Erythroblast (primary cell): Measurements from ENCODE around the gene TOGARAM1.
A peak's percentile ranks its signal among the peaks of the same experiment; 100 is the strongest.

Source experiments
- DNase-seq, 2 experiments: peaks; one replicate each; lab custom pipeline; 2025; lab: John Stamatoyannopoulos, UW
- GATA1 ChIP-seq: IDR thresholded peaks from 2 replicates; pipeline ENCODE4 v1.6.1; 2011; ENCODE audit warnings: low read depth, mild to moderate bottlenecking, control low read depth, low read length, moderate library complexity
- POLR2A ChIP-seq: IDR thresholded peaks from 2 replicates; pipeline ENCODE4 v1.6.1; 2011; ENCODE audit warnings: mild to moderate bottlenecking, low read length

The TOGARAM1 gene, protein sequence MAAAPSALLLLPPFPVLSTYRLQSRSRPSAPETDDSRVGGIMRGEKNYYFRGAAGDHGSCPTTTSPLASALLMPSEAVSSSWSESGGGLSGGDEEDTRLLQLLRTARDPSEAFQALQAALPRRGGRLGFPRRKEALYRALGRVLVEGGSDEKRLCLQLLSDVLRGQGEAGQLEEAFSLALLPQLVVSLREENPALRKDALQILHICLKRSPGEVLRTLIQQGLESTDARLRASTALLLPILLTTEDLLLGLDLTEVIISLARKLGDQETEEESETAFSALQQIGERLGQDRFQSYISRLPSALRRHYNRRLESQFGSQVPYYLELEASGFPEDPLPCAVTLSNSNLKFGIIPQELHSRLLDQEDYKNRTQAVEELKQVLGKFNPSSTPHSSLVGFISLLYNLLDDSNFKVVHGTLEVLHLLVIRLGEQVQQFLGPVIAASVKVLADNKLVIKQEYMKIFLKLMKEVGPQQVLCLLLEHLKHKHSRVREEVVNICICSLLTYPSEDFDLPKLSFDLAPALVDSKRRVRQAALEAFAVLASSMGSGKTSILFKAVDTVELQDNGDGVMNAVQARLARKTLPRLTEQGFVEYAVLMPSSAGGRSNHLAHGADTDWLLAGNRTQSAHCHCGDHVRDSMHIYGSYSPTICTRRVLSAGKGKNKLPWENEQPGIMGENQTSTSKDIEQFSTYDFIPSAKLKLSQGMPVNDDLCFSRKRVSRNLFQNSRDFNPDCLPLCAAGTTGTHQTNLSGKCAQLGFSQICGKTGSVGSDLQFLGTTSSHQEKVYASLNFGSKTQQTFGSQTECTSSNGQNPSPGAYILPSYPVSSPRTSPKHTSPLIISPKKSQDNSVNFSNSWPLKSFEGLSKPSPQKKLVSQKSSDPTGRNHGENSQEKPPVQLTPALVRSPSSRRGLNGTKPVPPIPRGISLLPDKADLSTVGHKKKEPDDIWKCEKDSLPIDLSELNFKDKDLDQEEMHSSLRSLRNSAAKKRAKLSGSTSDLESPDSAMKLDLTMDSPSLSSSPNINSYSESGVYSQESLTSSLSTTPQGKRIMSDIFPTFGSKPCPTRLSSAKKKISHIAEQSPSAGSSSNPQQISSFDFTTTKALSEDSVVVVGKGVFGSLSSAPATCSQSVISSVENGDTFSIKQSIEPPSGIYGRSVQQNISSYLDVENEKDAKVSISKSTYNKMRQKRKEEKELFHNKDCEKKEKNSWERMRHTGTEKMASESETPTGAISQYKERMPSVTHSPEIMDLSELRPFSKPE (N-terminal part only)

DNA sequence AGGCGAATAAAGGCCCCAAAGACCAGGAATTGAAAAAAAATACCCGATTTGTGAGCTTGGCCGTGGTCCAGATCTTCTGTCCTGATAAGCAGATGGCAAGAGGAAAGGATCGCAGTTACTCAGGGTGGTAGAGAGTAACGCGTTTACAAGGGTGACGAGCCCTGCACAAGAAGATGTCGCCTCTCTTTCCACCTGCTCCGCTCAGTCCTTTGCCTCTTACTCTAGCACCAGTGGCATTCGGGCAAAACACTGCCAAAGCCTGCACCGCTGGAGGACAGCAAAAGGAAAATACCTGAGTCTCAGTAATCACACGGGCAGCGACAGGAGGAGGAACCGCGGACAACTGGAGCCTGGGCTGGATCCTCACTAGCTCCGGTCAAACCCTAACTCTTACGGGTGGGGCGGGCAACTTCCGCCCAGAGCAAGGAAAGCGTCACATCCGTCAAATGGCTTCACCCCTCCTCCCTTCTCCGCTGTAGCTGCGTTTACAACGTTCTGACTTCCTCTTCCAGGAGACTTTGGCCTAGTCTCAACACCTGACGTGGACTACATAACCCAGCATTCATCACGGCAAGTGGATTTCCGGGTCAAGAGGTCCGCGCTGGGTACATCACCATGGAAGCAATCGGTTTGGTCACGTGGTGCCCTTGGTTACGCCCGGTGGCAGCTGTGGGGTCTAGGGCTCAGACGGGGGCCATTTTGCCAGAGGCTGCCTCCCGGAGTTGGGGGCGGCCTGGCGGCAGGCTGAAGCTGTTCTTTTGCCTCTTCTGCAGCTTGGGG, at the start of gene TOGARAM1, which contains the start of gene KLHL28:
TOGARAM1 (plus strand) TSS at position 637 of the 780 bp plus-strand sequence. CDS start 232 bp downstream, outside the sequence.
KLHL28 (minus strand) TSS at position 394 of the 780 bp plus-strand sequence. CDS start 16,019 bp downstream, outside the sequence.
- TF ChIP-seq GATA1: no peak
- peak; percentile 99 for TF ChIP-seq POLR2A

DNA sequence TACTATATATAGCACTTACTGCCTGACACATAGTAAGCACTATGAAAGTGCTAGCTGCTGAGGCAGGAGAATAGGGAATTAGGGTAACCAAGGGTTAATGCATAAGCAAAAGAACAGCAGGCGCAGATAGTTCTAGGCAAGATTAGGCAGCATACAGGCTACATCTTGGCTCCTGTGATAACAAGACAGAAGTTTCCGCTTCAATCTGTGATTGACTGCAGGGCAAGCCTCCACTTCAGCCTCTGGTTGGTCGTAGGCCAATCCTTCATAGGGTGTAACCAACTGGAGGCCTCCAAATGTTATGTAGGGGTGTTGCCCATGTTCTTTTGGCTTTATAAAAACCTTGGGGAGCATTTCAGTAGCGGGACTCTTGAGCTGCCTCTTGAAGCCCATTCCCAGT, 47.1 kb upstream of the TOGARAM1 start:
- peak; percentile 55 to 87 for DNase-seq
- no peak for TF ChIP-seq POLR2A
- TF ChIP-seq GATA1: no peak

More for the DNA sequence above, at the start of gene TOGARAM1, which contains the start of gene KLHL28:
- DNase-seq: peak; percentile 99 to 100

DNA sequence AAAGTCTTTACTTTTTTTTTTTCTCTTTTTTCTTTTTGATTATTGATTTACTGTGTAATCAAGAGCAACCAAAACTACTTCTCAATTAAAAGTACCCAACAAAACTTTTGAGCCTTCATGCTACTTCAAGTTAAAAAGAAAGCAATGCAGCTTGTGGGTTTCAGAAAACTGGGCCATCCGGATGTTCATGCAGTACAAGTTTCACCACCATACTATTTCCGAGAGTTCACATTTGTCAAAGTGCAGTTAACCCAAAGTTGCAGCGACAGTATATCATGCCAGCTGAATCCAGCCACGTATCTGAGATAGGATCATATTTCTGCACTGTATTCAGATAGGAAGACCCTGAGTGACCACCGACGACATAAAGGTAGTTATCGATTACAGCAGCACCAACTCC, 33.2 kb upstream of the TOGARAM1 start:
- DNase-seq: no peak

DNA sequence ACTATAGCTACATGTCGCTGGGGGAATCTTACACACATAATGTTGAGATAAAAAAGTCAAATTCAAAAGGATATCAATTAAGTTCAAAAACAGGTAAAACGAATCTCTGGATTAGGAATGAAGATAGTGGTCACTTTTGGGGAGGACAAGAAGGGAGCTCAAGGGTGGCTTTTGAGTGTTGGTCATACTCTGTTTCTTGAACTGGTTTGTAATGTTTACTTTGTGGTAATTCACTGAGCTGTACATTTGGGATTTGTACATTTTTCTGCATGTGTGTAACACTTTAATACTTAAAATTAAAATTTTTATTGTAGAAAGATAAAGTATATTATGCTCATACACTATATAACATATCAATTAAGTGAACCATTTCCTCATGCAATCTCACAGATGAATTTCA, 26.8 kb upstream of the TOGARAM1 start:
- no peak for DNase-seq
- TF ChIP-seq POLR2A (no peak), GATA1 (no peak)

More for the DNA sequence above, 33.2 kb upstream of the TOGARAM1 start:
- TF ChIP-seq GATA1: no peak
- no peak for TF ChIP-seq POLR2A

DNA sequence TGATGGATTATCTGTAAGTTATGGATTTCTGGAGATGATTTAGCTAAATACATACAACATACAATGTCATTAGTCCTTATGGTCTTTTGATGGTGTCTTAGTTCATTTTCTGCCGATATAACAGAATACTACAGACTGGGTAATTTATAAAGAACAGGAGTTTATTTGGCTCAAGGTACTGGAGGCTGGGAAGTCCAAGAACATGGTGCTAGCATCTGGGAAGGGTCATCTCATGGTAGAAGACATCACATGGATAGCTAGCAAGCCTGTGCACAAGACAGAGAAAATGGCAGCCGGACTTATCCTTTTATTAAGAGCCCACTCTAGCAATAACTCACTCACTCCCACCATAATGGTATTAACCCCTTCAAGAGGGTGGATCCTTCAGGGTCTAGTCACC, 24.4 kb upstream of the TOGARAM1 start:
- no peak for DNase-seq
- no peak for TF ChIP-seq POLR2A
- no peak for TF ChIP-seq GATA1

DNA sequence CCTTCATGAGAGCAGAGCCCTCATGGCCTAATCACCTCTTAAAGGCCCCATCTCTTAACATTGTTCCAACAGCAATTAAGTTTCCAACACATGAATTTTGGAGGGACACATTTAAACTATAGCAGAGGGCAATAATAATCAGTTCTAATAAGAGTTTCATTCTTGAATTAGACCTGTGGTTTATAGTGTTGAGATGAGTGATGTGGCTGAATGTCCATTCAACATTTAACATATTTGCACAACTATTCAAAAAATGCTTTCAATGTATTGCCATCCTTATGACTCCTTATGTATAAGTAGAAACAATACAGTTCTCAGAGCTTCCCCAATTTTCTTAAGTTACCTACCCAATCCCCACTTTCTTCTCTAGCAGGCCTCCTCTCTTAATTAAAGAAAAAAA, 21.8 kb upstream of the TOGARAM1 start:
- TF ChIP-seq POLR2A (no peak), GATA1 (no peak)
- no peak for DNase-seq

DNA sequence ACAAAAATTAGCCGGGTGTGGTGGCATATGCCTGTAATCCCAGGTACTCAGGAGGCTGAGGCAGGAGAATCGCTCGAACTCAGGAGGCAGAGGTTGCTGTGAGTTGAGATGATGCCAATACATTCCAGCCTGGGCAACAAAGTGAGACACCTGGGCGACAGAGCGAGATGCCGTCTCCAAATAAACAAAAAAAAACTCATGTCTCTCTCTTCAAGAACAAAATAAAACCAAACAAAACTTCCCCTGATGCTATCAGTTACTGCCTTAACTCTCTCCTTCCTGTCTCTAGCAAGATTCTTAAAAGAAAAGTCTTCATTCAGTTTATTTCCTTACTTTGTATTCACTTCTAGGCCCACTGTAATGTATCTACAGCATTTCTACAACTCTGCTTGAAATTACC, 21.0 kb upstream of the TOGARAM1 start:
- TF ChIP-seq GATA1 (no peak), POLR2A (no peak)
- no peak for DNase-seq

DNA sequence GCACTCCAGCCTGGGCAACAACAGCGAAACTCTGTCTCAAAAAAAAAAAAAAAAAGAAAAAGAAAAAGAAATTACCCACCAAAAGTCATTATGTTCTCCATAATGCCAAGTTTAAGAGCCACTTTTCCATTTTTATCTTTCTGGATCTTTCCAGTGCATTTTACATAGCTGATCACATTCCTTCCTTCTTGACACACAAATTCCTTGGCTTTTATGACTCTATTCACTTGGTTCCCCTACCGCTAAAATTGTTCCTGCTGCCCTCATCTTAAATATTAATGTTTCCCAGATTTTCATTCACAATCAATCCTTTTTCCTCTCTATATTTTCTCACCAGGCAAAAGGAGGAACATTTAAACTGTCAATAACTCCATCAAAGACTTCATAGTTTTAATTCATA, 20.4 kb upstream of the TOGARAM1 start:
- no peak for DNase-seq
- TF ChIP-seq POLR2A (no peak), GATA1 (no peak)

DNA sequence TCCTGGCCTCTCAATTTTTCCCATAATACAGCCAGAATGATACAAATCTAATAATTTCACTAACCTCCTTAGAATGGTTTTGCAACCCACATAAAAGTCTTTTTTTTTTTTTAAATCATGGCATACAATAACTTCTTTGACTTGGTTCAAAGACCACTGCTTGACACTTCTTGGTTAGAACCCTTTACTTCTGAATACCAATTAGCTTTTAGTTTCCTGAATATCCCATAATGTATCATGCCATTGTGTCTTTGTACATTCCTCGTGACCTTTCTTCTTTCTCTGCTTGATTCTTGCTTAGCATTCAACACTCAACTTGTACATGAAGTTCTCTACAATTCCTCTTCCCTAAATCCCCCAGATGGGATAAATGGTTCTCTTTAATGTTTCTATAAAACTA, 19.6 kb upstream of the TOGARAM1 start:
- no peak for DNase-seq
- TF ChIP-seq POLR2A (no peak), GATA1 (no peak)

DNA sequence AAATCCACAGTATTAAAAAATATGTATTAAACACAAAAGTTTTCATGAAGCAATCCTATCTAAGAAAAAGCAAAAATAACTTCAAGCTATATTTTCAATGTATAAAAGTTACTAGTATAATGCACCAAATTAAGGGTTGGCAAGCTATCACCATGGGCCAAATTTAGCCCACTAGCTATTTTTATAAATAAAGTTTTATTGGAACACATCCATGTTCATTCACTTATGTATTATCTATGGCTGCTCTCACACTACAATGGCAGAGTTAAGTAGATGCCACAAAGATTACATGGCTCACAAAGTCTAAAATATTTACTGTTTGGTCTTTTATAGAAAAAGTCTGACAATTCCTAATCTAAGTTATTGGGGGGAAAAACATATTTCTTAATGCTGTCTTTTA, 17.9 kb upstream of the TOGARAM1 start:
- TF ChIP-seq POLR2A (no peak), GATA1 (no peak)
- no peak for DNase-seq

DNA sequence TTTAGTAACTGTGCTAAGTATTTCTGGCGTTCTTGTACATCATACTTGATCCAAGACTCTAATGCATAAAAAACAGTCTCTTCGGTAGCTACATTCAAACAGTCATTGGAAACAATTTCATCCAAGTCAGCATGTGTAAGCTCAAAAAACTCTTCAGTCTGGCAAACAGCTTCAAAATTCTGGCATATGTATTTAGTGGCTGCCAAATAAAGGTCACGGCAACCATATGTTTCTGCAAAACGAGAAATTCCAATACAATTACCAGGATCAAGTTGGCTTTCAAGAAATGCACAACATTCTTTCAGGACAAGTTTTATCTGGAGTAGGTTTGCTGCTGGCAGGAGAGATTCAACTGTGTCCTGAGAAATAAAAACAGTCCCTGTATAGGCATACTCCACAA, 16.7 kb upstream of the TOGARAM1 start:
- no peak for TF ChIP-seq GATA1
- no peak for TF ChIP-seq POLR2A
- no peak for DNase-seq

DNA sequence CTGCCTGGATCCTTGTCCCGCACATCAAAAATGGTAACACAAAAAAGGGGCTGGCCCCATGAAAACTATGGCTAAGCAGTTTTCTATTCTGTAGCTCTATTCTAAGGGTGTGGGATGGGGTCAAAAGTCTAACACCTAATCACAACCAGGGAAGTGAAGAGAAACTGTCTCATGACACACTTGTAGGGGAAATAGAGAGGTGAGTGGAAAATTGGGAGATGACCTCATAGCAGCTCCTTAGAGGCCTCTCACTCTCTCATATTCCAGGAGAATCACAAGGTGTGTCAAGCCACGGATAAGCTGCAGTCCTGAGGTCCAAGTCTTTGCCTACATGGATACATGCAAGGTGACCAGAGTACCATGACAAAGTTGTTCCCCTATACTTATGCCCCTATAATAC, 10.9 kb upstream of the TOGARAM1 start:
- TF ChIP-seq GATA1 (no peak), POLR2A (no peak)
- DNase-seq: no peak

DNA sequence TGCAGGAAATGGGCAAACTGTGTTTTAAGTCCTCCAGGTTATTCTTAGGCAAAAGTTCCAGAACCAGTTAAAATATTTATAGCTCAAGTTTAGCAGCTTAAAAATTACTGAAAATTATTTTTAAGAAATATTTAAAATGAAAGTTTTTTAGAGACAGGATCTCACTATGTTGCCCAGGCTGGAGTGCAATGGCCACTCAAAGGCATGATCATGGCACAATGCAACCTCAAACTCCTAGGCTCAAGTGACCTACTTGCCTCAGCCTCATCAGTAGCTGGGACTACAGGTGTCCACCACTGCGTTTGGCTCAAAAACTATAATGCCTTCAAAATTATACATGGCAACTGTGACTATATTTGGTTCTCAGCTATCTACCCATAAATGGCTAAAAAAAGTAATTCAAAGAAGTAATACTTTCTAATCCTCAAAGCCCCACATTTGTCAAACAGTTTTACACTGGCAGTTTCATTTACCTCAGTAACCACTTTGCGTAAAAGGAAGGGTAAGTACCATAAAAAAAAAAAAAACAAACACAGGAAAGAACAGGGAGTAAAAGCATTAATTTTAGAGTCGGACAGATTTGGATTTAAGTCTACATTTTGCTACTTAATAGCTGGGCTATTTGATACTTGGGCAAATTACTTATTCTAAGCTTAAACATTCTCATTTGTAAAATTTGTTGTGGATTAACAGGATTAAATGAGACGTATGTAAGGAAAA, 9.4 kb upstream of the TOGARAM1 start:
- TF ChIP-seq POLR2A (no peak), GATA1 (no peak)
- DNase-seq: no peak
